Heart left ventricle (tissue), 13 donors: ENCODE results near the gene PRR4.

Experiments used
- POLR2A ChIP-seq, 2 donors: fragments of 450-650 bp; IDR thresholded peaks; one replicate each; pipeline ENCODE4 v1.6.1; 2017; ENCODE audit warnings: antibody characterized with exemption in 2 of 2, mild to moderate bottlenecking in 2 of 2, moderate library complexity in 2 of 2
- TF ChIP-seq, protein P1 (sequence below), 12 donors: fragments of 200-600 bp; sonication (generic) in 4 of 12; IDR thresholded peaks; one replicate each; pipeline versions ENCODE4 v1.5.0 to v1.8.0; 2018 to 2022; ENCODE audit warnings: antibody characterized with exemption in 12 of 12, mild to moderate bottlenecking in 5 of 12
- donor health status: ischemic (EF 13 %, LVEDD 7.1; RV severe dilation, severe dysfunction).
- donor health status: DM: no; HTN: yes; CAD: no.
- donor health status: DM: no; HTN: no; CAD: no.
- donor health status: ischemic (EF 25% LVEDD 6.9; RV normal size, moderate dysfunction).
- donor health status: ischemic (EF 25% LVEDD 5.7; RV mildly dilated, moderate dysfunction).
- donor health status: ischemic (EF 35%, LVEDD 5.7; RV mildly dilated, moderate dysfunction).
- donor health status: nonischemic (EF 11% LVEDD 7.7; RV severe dilation, severe dysfunction).
- donor health status: DM: yes; HTN: yes; CAD: no.
- donor health status: PGD.
- donor health status: ischemic (EF 29% LVEDD 5.4; RV normal size, mild dysfunction).
- donor health status: nonischemic (EF 23%, LVEDD 6.1; RV moderate dilation, normal function).

DNA sequence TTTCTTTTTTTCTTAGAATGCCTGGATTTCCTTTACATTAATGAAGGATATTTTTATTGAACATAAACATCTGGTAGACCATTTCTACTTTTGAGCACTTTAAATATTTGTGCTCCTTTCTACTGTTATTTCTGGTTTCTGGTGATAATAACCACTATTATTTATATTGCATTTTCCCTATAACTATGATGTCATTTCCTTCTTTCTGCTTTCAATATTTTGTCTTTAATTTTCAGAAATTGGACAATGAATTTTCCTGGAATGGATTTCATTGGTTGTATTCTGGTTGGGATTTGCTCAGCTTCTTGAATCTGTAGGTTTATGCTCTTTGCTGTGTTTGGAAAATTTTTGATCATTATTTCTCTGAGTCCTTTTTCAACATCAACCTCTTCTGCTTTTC is 40.0 kb upstream of the PRR4 start:
- TF ChIP-seq, protein P1, sequence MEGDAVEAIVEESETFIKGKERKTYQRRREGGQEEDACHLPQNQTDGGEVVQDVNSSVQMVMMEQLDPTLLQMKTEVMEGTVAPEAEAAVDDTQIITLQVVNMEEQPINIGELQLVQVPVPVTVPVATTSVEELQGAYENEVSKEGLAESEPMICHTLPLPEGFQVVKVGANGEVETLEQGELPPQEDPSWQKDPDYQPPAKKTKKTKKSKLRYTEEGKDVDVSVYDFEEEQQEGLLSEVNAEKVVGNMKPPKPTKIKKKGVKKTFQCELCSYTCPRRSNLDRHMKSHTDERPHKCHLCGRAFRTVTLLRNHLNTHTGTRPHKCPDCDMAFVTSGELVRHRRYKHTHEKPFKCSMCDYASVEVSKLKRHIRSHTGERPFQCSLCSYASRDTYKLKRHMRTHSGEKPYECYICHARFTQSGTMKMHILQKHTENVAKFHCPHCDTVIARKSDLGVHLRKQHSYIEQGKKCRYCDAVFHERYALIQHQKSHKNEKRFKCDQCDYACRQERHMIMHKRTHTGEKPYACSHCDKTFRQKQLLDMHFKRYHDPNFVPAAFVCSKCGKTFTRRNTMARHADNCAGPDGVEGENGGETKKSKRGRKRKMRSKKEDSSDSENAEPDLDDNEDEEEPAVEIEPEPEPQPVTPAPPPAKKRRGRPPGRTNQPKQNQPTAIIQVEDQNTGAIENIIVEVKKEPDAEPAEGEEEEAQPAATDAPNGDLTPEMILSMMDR (IDR thresholded peaks at IDR 0.05), result no peak
- TF ChIP-seq POLR2A (IDR thresholded peaks at IDR 0.05), result no peak
